Effector memory CD8-positive, alpha-beta T cell (primary cell): ENCODE results near the gene MEIS3.

Experiments
- ATAC-seq: fragments of 150-1000 bp; cut with Tn5 transposase; replicated peaks from 2 replicates; pipeline ENCODE4 v1.10.0; 2021; ENCODE audit warnings: mild to moderate bottlenecking, moderate library complexity
- DNase-seq, 3 experiments: peaks; one replicate each; pipeline ENCODE4 v3.0.0; 2021
- H3K27ac Mint-ChIP-seq, 2 donors: one replicate each; pipeline ENCODE4 v1.8.0; 2022; ENCODE audit warnings: mild to moderate bottlenecking in 2 of 2, mixed read lengths in 2 of 2, moderate library complexity in 2 of 2
- H3K27me3 Mint-ChIP-seq, 2 donors: one replicate each; pipeline ENCODE4 v1.8.0; 2022; ENCODE audit warnings: mixed read lengths in 2 of 2
- H3K36me3 Mint-ChIP-seq: one replicate; pipeline ENCODE4 v1.8.0; 2022; ENCODE audit warnings: mild to moderate bottlenecking, moderate library complexity, mixed read lengths; ENCODE audit not compliant: insufficient read depth
- H3K4me1 Mint-ChIP-seq, 2 donors: one replicate each; pipeline ENCODE4 v1.8.0; 2022; ENCODE audit warnings: low read depth in 2 of 2, mixed read lengths in 2 of 2
- H3K4me3 Mint-ChIP-seq, 2 donors: one replicate each; pipeline ENCODE4 v1.8.0; 2022; ENCODE audit warnings: mild to moderate bottlenecking in 2 of 2, mixed read lengths in 2 of 2, moderate library complexity in 2 of 2
- H3K9me3 Mint-ChIP-seq, 2 donors: one replicate each; pipeline ENCODE4 v1.8.0; 2022; ENCODE audit warnings: mixed read lengths in 2 of 2
- total RNA-seq, 9 experiments: gene quantifications; one replicate each; lab custom pipeline; 2026; lab: John Stamatoyannopoulos, UW

MEIS3 gene
- 0 to 2.1 (median 0.13) reads per million in 9 experiments for total RNA-seq

DNA sequence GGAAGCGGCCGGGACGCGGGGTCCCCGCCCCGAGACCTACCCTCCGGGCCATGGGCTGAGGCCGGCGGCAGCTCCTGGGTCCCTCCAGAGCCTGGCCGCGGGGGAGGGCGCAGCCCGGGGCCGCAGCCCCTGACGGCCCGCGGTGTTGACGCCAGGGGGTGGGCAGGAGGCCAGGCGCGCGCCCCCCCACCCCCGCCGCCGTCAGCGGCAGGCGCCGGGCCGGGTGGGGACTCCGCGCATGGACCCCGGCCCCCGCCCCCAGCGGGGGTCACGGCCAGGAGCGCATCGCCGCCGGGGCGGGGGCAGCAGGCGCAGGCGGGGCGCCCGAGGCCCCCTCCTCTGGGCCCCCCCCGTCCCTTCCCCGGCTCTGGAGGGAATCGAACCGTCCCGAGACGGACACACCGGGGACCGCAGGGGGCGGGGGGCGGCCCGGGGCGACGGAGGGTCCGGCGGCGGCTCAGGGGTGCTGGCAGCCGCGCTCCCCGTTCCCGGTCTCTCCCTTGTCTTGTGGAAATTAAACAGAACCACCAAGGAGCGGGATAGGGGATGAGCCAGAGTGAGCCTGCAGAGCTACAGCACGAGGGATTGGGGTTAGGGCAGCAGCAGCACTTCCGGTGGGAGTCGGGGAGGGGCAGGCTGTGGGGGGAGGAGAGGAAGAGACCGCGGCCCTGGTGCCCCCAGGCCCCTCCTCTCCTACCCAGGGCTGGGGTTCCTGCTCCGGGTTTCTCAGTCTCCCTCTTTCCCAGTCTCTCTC lies at the start of gene MEIS3:
MEIS3 (minus strand) TSS at position 498 of the 754 bp plus-strand sequence; CDS start at position 52, 446 bp downstream.
- H3K36me3 Mint-ChIP-seq: peaks cover 10% of the 10 kb centered on the region
- peaks cover 38 to 42% of the 10 kb centered on the region in 2 donors for H3K4me1 Mint-ChIP-seq
- DNase-seq (no peak), ATAC-seq (no peak)
- no peaks in the 10 kb centered on the region for H3K9me3 Mint-ChIP-seq
- H3K27me3 Mint-ChIP-seq: peaks cover 82 to 95% of the 10 kb centered on the region in 2 donors
- H3K27ac Mint-ChIP-seq: peak within 1 kb of the TSS in 1 of 2 donors; percentile 25
- H3K4me3 Mint-ChIP-seq: peak within 1 kb of the TSS; percentile 61 to 64

DNA sequence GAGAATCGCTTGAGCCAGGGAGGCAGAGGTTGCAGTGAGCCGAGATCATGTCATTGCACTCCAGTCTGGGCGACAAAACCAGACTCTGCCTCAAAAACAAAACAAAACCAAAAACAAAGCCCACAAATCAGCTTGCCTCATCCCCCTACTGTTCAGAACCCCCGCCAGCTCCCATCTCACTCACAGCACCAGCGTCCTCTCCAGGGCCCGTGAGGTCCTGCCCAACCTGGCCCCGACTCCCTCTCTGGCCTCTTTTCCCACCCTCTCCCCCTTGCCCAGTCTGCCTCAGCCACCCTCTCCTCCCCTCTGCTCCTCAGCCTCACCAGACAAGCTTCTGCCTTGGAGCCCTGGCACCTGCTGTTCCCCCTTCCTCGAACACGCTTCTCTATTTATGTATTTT lies 48.6 kb upstream of the MEIS3 start:
- H3K9me3 Mint-ChIP-seq: no peaks in the 10 kb centered on the region
- H3K4me1 Mint-ChIP-seq: peaks cover 4 to 16% of the 10 kb centered on the region in 2 donors
- ATAC-seq: no peak
- peaks cover 53 to 89% of the 10 kb centered on the region in 2 donors for H3K27me3 Mint-ChIP-seq
- no peak for DNase-seq
- H3K4me3 Mint-ChIP-seq: no peak overlapping the region
- peaks cover 6% of the 10 kb centered on the region for H3K36me3 Mint-ChIP-seq
- no peak overlapping the region for H3K27ac Mint-ChIP-seq

DNA sequence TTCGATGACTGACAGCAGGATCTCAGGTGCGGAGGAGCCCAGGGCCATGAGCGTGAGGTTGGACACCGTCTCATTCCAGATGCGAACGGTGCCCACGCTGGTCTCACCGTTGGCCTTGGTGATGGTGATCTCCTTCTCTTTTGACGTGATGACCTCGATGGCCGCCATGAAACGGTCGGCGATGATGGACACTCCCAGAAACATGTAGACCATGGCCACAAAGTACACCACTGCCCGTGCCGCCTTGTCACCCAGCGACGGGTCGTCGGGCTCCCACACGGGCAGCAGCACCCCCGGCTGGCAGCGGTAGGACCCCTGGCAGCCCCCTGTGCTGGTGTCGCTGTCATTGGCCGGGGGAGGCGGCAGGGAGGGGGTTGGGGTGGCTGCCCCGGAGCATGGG lies 46.6 kb upstream of the MEIS3 start:
- H3K4me1 Mint-ChIP-seq: peaks cover 4 to 7% of the 10 kb centered on the region in 2 donors
- no peak overlapping the region for H3K4me3 Mint-ChIP-seq
- no peaks in the 10 kb centered on the region for H3K9me3 Mint-ChIP-seq
- ATAC-seq (no peak), DNase-seq (no peak)
- H3K27ac Mint-ChIP-seq: no peak overlapping the region
- peaks cover 37 to 69% of the 10 kb centered on the region in 2 donors for H3K27me3 Mint-ChIP-seq
- H3K36me3 Mint-ChIP-seq: peaks cover under 1% of the 10 kb centered on the region

GRCh38 chr19:47464675-47465419 lies 45.5 kb upstream of the MEIS3 start:
- Mint-ChIP-seq H3K4me1 (peaks cover 0 to 4% of the 10 kb centered on the region in 2 donors), H3K4me3 (no peak overlapping the region), H3K27me3 (peaks cover 26 to 58% of the 10 kb centered on the region in 2 donors), H3K9me3 (no peaks in the 10 kb centered on the region), H3K27ac (no peak overlapping the region), H3K36me3 (no peaks in the 10 kb centered on the region)
- no peak for DNase-seq
- ATAC-seq: no peak

GRCh38 chr19:47461876-47462275 lies 42.5 kb upstream of the MEIS3 start:
- H3K4me3 Mint-ChIP-seq: no peak overlapping the region
- H3K4me1 Mint-ChIP-seq: peaks cover 0 to 2% of the 10 kb centered on the region in 2 donors
- H3K27me3 Mint-ChIP-seq: peaks cover 6 to 30% of the 10 kb centered on the region in 2 donors
- DNase-seq (no peak), ATAC-seq (no peak)
- no peaks in the 10 kb centered on the region for H3K9me3 Mint-ChIP-seq
- H3K27ac Mint-ChIP-seq: no peak overlapping the region
- no peaks in the 10 kb centered on the region for H3K36me3 Mint-ChIP-seq

DNA sequence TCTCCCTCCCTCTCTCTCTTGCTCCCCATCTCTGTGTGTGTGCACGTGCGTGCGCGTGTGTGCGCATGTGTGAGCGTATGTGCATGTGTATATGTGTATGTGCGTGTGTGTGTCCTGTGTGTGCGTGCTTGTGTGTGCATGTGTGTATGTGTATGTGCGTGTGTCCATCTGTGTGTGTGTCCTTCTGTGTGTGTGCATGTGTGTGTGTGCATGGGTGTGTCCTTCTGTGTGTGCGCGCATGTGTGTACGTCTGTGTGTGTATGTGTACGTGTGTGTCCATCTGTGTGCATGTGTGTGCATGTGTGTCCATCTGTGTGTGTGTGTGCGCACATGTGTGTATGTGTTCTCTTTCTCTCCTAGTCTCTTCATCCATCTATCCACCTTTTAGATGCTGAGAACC lies 40.1 kb upstream of the MEIS3 start:
- H3K27me3 Mint-ChIP-seq: peaks cover 23 to 27% of the 10 kb centered on the region in 2 donors
- no peak for DNase-seq
- no peaks in the 10 kb centered on the region for H3K9me3 Mint-ChIP-seq
- no peak overlapping the region for H3K4me3 Mint-ChIP-seq
- H3K4me1 Mint-ChIP-seq: peaks cover 0 to 2% of the 10 kb centered on the region in 2 donors
- no peak overlapping the region for H3K27ac Mint-ChIP-seq
- ATAC-seq: no peak
- no peaks in the 10 kb centered on the region for H3K36me3 Mint-ChIP-seq

- DNase-seq: no peak
- peaks cover 27 to 28% of the 10 kb centered on the region in 2 donors for H3K27me3 Mint-ChIP-seq
- H3K27ac Mint-ChIP-seq: no peak overlapping the region
- no peak for ATAC-seq
- H3K4me1 Mint-ChIP-seq: peaks cover 0 to 2% of the 10 kb centered on the region in 2 donors
- no peaks in the 10 kb centered on the region for H3K9me3 Mint-ChIP-seq
- H3K4me3 Mint-ChIP-seq: no peak overlapping the region
- no peaks in the 10 kb centered on the region for H3K36me3 Mint-ChIP-seq
These were observed 39.3 kb upstream of the MEIS3 start for GRCh38 chr19:47458672-47459071.

- H3K4me3 Mint-ChIP-seq: no peak overlapping the region
- no peaks in the 10 kb centered on the region for H3K9me3 Mint-ChIP-seq
- peaks cover 27 to 30% of the 10 kb centered on the region in 2 donors for H3K27me3 Mint-ChIP-seq
These were observed 37.6 kb upstream of the MEIS3 start for GRCh38 chr19:47456721-47457474.

GRCh38 chr19:47450478-47450877 lies 31.2 kb upstream of the MEIS3 start:
- no peaks in the 10 kb centered on the region for H3K9me3 Mint-ChIP-seq
- peaks cover 55 to 76% of the 10 kb centered on the region in 2 donors for H3K27me3 Mint-ChIP-seq
- H3K36me3 Mint-ChIP-seq: peaks cover 3% of the 10 kb centered on the region
- peaks cover 17% of the 10 kb centered on the region in 2 donors for H3K4me1 Mint-ChIP-seq
- H3K27ac Mint-ChIP-seq: no peak overlapping the region
- H3K4me3 Mint-ChIP-seq: no peak overlapping the region
- ATAC-seq (no peak), DNase-seq (no peak)

More at GRCh38 chr19:47456721-47457474, 37.6 kb upstream of the MEIS3 start:
- no peak overlapping the region for H3K27ac Mint-ChIP-seq
- ATAC-seq (no peak), DNase-seq (no peak)
- H3K4me1 Mint-ChIP-seq: peaks cover 0 to 2% of the 10 kb centered on the region in 2 donors
- H3K36me3 Mint-ChIP-seq: no peaks in the 10 kb centered on the region

GRCh38 chr19:47448360-47448727 lies 29.0 kb upstream of the MEIS3 start:
- no peak overlapping the region for H3K4me3 Mint-ChIP-seq

GRCh38 chr19:47447470-47448359 lies 28.4 kb upstream of the MEIS3 start:
- peaks cover 11% of the 10 kb centered on the region for H3K36me3 Mint-ChIP-seq
- H3K4me3 Mint-ChIP-seq: peak overlapping the region; percentile 37 to 56
- DNase-seq (peak; percentile 37 to 49 (median 37)), ATAC-seq (peak; percentile 38)
- H3K27ac Mint-ChIP-seq: no peak overlapping the region
- H3K9me3 Mint-ChIP-seq: peaks cover 0 to 1% of the 10 kb centered on the region in 2 donors
- peaks cover 38 to 44% of the 10 kb centered on the region in 2 donors for H3K4me1 Mint-ChIP-seq
- H3K27me3 Mint-ChIP-seq: peaks cover 68 to 88% of the 10 kb centered on the region in 2 donors

More at GRCh38 chr19:47448360-47448727, 29.0 kb upstream of the MEIS3 start:
- ATAC-seq (no peak), DNase-seq (no peak)
- Mint-ChIP-seq H3K27ac (no peak overlapping the region), H3K9me3 (peaks cover 0 to 1% of the 10 kb centered on the region in 2 donors), H3K27me3 (peaks cover 62 to 82% of the 10 kb centered on the region in 2 donors), H3K4me1 (peaks cover 34 to 38% of the 10 kb centered on the region in 2 donors), H3K36me3 (peaks cover 11% of the 10 kb centered on the region)
